Measurements from ENCODE around the gene VPS33A.
"Not testable (repeated sequence)": the region's sequence is repeated elsewhere in the genome, so short reads cannot be mapped to it uniquely, and the experiment has no call there.

Gene VPS33A

GRCh38 chr12:122205053-122205925, 61.0 kb downstream of the VPS33A start:
- no peak for TF ChIP-seq CTCF (IDR thresholded peaks at IDR 0.05)
- no peak overlapping the region for H3K27ac ChIP-seq
- DNase-seq (ENCODE audit: low spot score) = no peak
- no peak overlapping the region for H3K4me3 ChIP-seq

GRCh38 chr12:122204167-122205052, 61.9 kb downstream of the VPS33A start:
- H3K4me3 ChIP-seq = peak overlapping the region; percentile 84

GRCh38 chr12:122203301-122204166, 62.8 kb downstream of the VPS33A start, which contains the start of gene B3GNT4:
B3GNT4 (plus strand) TSS chr12:122203709; CDS start chr12:122204619, 910 bp downstream.
- TF ChIP-seq CTCF (IDR thresholded peaks at IDR 0.05) = no peak
- no peak for DNase-seq (ENCODE audit: low spot score)
- Histone ChIP-seq H3K4me3 (peak within 1 kb of the TSS; percentile 84), H3K27ac (no peak within 1 kb of the TSS)

More at GRCh38 chr12:122204167-122205052, 61.9 kb downstream of the VPS33A start:
- no peak for TF ChIP-seq CTCF (IDR thresholded peaks at IDR 0.05)
- no peak overlapping the region for H3K27ac ChIP-seq
- no peak for DNase-seq (ENCODE audit: low spot score)

DNA sequence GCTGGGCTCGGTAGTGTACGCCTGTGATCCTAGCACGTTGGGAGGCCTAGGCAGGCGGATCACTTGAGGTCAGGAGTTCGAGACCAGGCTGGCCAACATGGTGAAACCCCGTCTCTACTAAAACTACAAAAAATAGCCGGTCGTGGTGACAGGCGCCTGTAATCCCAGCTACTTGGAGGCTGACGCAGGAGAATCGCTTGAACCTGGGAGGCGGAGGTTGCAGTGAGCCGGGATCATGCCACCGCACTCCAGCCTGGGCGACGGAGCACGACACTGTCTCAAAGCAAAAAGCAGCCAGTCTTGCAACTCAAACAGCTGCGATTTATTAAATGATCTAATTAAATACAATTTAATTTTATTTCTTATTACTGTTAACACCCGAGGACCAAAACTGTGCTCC, 63.5 kb downstream of the VPS33A start:
- not testable (repeated sequence) for H3K27ac ChIP-seq; DNase-seq (ENCODE audit: low spot score)
- H3K4me3 ChIP-seq = peak overlapping the region; percentile 84

- no peak overlapping the region for H3K27ac ChIP-seq
Observed at GRCh38 chr12:122202017-122202416, 64.3 kb downstream of the VPS33A start.

DNA sequence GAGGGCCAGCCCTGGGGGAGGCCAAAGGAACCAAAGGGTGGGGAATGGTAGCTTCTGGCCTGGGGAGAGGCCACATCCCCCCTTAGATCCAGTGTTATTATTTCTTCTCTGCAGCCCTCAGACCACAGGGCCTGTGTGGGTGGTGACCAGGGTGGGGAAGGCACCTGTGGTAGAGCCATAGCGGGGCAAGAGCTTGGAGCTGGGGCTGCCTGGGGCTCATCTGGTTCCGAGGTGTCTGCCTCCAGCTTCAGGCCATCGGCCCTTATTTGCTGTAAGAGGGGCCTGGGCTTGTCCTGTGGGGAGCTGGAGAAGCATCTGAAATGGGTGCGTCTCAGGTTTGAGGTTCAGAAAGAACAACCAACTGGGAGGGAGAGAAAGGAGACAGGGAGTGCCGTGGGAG, 64.9 kb downstream of the VPS33A start:
- Histone ChIP-seq H3K27ac (no peak overlapping the region), H3K4me3 (no peak overlapping the region)
- no peak for DNase-seq (ENCODE audit: low spot score)
- no peak for TF ChIP-seq CTCF (IDR thresholded peaks at IDR 0.05)

More at GRCh38 chr12:122202017-122202416, 64.3 kb downstream of the VPS33A start:
- no peak overlapping the region for H3K4me3 ChIP-seq
- DNase-seq (ENCODE audit: low spot score) = no peak
- no peak for TF ChIP-seq CTCF (IDR thresholded peaks at IDR 0.05)
